NCI-H446 (cell line): Measurements from ENCODE around the gene SELENOT.

ENCODE experiments used
- DNase-seq, 2 experiments: peaks; one replicate each; lab custom pipeline; 2025; lab: John Stamatoyannopoulos, UW

The SELENOT gene

GRCh38 chr3:150662410-150663200 is 59.5 kb downstream of the SELENOT start:
- DNase-seq, result no peak

GRCh38 chr3:150663461-150663860 is 60.3 kb downstream of the SELENOT start:
- DNase-seq, result no peak

GRCh38 chr3:150666167-150666566 is 63.0 kb downstream of the SELENOT start:
- DNase-seq, result no peak

GRCh38 chr3:150673966-150674365 is 70.8 kb downstream of the SELENOT start:
- DNase-seq, result no peak

GRCh38 chr3:150675587-150675986 is 72.5 kb downstream of the SELENOT start:
- no peak for DNase-seq
